Measurements from ENCODE around the gene ACY1.

Gene ACY1

DNA sequence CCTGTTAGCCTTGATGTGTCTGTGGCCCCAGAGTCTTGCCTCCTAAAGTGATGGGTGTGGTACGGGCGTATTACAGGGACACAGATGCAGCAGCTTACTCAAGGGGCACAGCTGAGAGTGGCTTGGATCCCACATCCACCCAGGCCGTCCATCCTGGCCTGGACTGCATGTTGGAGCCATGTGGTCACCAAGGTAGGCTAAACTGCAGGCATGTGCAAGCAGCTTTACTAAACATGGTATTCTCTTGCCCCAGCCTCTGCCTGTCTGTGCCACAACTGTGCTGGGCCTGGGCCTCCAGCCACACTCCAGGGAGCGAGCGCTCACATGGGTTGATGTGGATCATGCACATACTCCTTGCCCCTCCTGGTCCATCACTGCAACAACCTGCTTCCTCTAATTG lies 34.2 kb upstream of the ACY1 start:
- Histone ChIP-seq H3K4me3 (ENCODE audit: low read depth, low read length) (no peak overlapping the region), H3K27me3 (ENCODE audit: control insufficient read depth, insufficient read depth, low read length) (peaks cover 30% of the 10 kb centered on the region), H3K9ac (ENCODE audit: low read depth, low read length) (no peak overlapping the region), H3K9me3 (ENCODE audit: control insufficient read depth, insufficient read depth, low read length) (no peaks in the 10 kb centered on the region), H3K36me3 (ENCODE audit: control insufficient read depth, insufficient read depth, low read length) (no peaks in the 10 kb centered on the region), H3K4me1 (ENCODE audit: control insufficient read depth, insufficient read depth, low read length) (no peaks in the 10 kb centered on the region)

DNA sequence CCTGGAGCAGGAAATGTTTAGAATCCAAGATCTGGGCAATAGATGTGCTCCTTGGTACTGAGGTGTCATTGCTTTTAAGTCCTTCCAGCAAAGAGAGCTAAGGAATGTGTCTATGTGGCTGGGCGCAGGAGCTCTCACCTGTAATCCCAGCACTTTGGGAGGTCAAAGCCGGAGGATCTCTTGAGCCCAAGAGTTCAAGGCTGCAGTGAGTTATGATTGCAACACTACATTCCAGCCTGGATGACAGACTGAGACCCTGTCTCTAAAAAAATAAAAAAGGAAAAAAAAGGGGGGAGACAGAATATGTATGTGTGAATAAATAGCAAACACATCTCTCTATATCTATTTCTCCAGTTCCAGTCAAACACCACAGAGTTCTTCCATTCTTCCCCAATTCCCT lies 32.4 kb upstream of the ACY1 start:
- Histone ChIP-seq H3K9me3 (ENCODE audit: control insufficient read depth, insufficient read depth, low read length) (no peaks in the 10 kb centered on the region), H3K4me3 (ENCODE audit: low read depth, low read length) (no peak overlapping the region), H3K9ac (ENCODE audit: low read depth, low read length) (no peak overlapping the region), H3K36me3 (ENCODE audit: control insufficient read depth, insufficient read depth, low read length) (no peaks in the 10 kb centered on the region), H3K4me1 (ENCODE audit: control insufficient read depth, insufficient read depth, low read length) (no peaks in the 10 kb centered on the region), H3K27me3 (ENCODE audit: control insufficient read depth, insufficient read depth, low read length) (peaks cover 45% of the 10 kb centered on the region)

GRCh38 chr3:51953445-51953844 lies 29.9 kb upstream of the ACY1 start:
- Histone ChIP-seq H3K36me3 (ENCODE audit: control insufficient read depth, insufficient read depth, low read length) (no peaks in the 10 kb centered on the region), H3K4me3 (ENCODE audit: low read depth, low read length) (no peak overlapping the region), H3K9ac (ENCODE audit: low read depth, low read length) (no peak overlapping the region), H3K9me3 (ENCODE audit: control insufficient read depth, insufficient read depth, low read length) (no peaks in the 10 kb centered on the region), H3K27me3 (ENCODE audit: control insufficient read depth, insufficient read depth, low read length) (peaks cover 53% of the 10 kb centered on the region), H3K4me1 (ENCODE audit: control insufficient read depth, insufficient read depth, low read length) (peaks cover 4% of the 10 kb centered on the region)

DNA sequence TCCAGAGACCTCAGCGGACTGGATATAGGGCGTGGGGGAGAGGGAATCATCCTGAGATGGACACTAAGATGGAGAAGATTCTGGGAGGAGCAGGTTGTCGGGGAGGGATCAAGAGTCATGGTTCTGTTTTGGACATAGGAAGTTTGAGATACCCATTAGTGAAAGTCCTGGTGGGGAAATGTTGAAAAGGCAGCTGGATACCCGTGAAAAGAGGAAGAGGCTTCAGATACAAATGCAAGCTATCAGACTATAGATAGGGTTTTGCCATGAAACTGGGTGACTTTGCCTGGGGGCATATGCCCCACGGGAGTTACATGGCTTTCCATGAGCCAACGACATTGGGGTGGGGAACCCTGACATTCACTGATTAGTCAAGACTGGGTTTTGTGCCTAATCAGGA lies 29.2 kb upstream of the ACY1 start:
- H3K9me3 ChIP-seq (ENCODE audit: control insufficient read depth, insufficient read depth, low read length): no peaks in the 10 kb centered on the region
- peaks cover 4% of the 10 kb centered on the region for H3K4me1 ChIP-seq (ENCODE audit: control insufficient read depth, insufficient read depth, low read length)
- H3K27me3 ChIP-seq (ENCODE audit: control insufficient read depth, insufficient read depth, low read length): peaks cover 53% of the 10 kb centered on the region
- H3K4me3 ChIP-seq (ENCODE audit: low read depth, low read length): no peak overlapping the region
- no peak overlapping the region for H3K9ac ChIP-seq (ENCODE audit: low read depth, low read length)
- H3K36me3 ChIP-seq (ENCODE audit: control insufficient read depth, insufficient read depth, low read length): no peaks in the 10 kb centered on the region

GRCh38 chr3:51954713-51955112 lies 28.6 kb upstream of the ACY1 start:
- Histone ChIP-seq H3K27me3 (ENCODE audit: control insufficient read depth, insufficient read depth, low read length) (peaks cover 53% of the 10 kb centered on the region), H3K36me3 (ENCODE audit: control insufficient read depth, insufficient read depth, low read length) (no peaks in the 10 kb centered on the region), H3K4me3 (ENCODE audit: low read depth, low read length) (peak overlapping the region; percentile 55), H3K4me1 (ENCODE audit: control insufficient read depth, insufficient read depth, low read length) (peaks cover 4% of the 10 kb centered on the region), H3K9me3 (ENCODE audit: control insufficient read depth, insufficient read depth, low read length) (no peaks in the 10 kb centered on the region), H3K9ac (ENCODE audit: low read depth, low read length) (no peak overlapping the region)

DNA sequence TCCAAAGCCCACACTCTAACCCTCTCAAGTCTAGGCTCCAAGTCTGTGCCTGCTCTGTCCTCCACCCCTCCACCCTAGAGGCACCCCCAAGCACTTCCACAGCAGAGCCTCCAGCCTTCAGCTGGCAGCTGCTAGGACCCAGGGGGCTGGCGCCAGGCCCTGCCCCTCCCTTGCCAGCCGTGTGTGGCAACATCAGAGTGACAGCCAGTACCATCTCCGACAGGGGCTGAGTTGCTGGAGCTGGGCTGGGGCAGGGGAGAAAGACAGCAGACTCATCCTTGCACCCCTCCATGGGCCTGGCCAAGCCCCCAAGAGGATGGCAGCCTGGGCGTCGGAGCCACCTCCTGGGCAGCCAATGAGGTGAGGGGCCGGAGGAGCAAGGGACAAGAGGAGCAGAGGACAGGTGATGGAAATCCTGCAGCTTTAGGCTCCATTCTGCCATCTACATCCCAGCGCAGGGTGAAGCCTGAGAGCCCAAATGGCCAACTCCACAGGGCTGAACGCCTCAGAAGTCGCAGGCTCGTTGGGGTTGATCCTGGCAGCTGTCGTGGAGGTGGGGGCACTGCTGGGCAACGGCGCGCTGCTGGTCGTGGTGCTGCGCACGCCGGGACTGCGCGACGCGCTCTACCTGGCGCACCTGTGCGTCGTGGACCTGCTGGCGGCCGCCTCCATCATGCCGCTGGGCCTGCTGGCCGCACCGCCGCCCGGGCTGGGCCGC lies 28.0 kb upstream of the ACY1 start, which contains the start of gene GPR62:
GPR62 (plus strand) TSS at position 207 of the 718 bp plus-strand sequence; CDS start at position 479, 272 bp downstream.
- H3K36me3 ChIP-seq (ENCODE audit: control insufficient read depth, insufficient read depth, low read length): peaks cover 2% of the 10 kb centered on the region
- peak within 1 kb of the TSS; percentile 55 for H3K4me3 ChIP-seq (ENCODE audit: low read depth, low read length)
- peaks cover 4% of the 10 kb centered on the region for H3K4me1 ChIP-seq (ENCODE audit: control insufficient read depth, insufficient read depth, low read length)
- H3K27me3 ChIP-seq (ENCODE audit: control insufficient read depth, insufficient read depth, low read length): peaks cover 47% of the 10 kb centered on the region
- no peaks in the 10 kb centered on the region for H3K9me3 ChIP-seq (ENCODE audit: control insufficient read depth, insufficient read depth, low read length)
- H3K9ac ChIP-seq (ENCODE audit: low read depth, low read length): no peak within 1 kb of the TSS

GRCh38 chr3:51955893-51956770 lies 27.2 kb upstream of the ACY1 start:
- Histone ChIP-seq H3K27me3 (ENCODE audit: control insufficient read depth, insufficient read depth, low read length) (peaks cover 44% of the 10 kb centered on the region), H3K9ac (ENCODE audit: low read depth, low read length) (no peak overlapping the region), H3K36me3 (ENCODE audit: control insufficient read depth, insufficient read depth, low read length) (peaks cover 2% of the 10 kb centered on the region), H3K9me3 (ENCODE audit: control insufficient read depth, insufficient read depth, low read length) (no peaks in the 10 kb centered on the region), H3K4me1 (ENCODE audit: control insufficient read depth, insufficient read depth, low read length) (peaks cover 4% of the 10 kb centered on the region), H3K4me3 (ENCODE audit: low read depth, low read length) (peak overlapping the region; percentile 55)

GRCh38 chr3:51957520-51958205 lies 25.7 kb upstream of the ACY1 start:
- Histone ChIP-seq H3K27me3 (ENCODE audit: control insufficient read depth, insufficient read depth, low read length) (peaks cover 39% of the 10 kb centered on the region), H3K4me3 (ENCODE audit: low read depth, low read length) (no peak overlapping the region), H3K9me3 (ENCODE audit: control insufficient read depth, insufficient read depth, low read length) (no peaks in the 10 kb centered on the region), H3K36me3 (ENCODE audit: control insufficient read depth, insufficient read depth, low read length) (peaks cover 2% of the 10 kb centered on the region), H3K9ac (ENCODE audit: low read depth, low read length) (no peak overlapping the region), H3K4me1 (ENCODE audit: control insufficient read depth, insufficient read depth, low read length) (peaks cover 4% of the 10 kb centered on the region)

- no peak overlapping the region for H3K9ac ChIP-seq (ENCODE audit: low read depth, low read length)
- H3K27me3 ChIP-seq (ENCODE audit: control insufficient read depth, insufficient read depth, low read length): peaks cover 33% of the 10 kb centered on the region
- H3K4me1 ChIP-seq (ENCODE audit: control insufficient read depth, insufficient read depth, low read length): peaks cover 6% of the 10 kb centered on the region
- no peaks in the 10 kb centered on the region for H3K9me3 ChIP-seq (ENCODE audit: control insufficient read depth, insufficient read depth, low read length)
- peaks cover 2% of the 10 kb centered on the region for H3K36me3 ChIP-seq (ENCODE audit: control insufficient read depth, insufficient read depth, low read length)
- H3K4me3 ChIP-seq (ENCODE audit: low read depth, low read length): no peak overlapping the region
Observed at GRCh38 chr3:51958603-51959521, 24.5 kb upstream of the ACY1 start.

- Histone ChIP-seq H3K9ac (ENCODE audit: low read depth, low read length) (no peak overlapping the region), H3K27me3 (ENCODE audit: control insufficient read depth, insufficient read depth, low read length) (peaks cover 27% of the 10 kb centered on the region), H3K4me3 (ENCODE audit: low read depth, low read length) (no peak overlapping the region), H3K36me3 (ENCODE audit: control insufficient read depth, insufficient read depth, low read length) (peaks cover 2% of the 10 kb centered on the region), H3K4me1 (ENCODE audit: control insufficient read depth, insufficient read depth, low read length) (peaks cover 8% of the 10 kb centered on the region), H3K9me3 (ENCODE audit: control insufficient read depth, insufficient read depth, low read length) (no peaks in the 10 kb centered on the region)
Observed at GRCh38 chr3:51959651-51960050, 23.7 kb upstream of the ACY1 start.

GRCh38 chr3:51960386-51960785 lies 22.9 kb upstream of the ACY1 start:
- no peaks in the 10 kb centered on the region for H3K9me3 ChIP-seq (ENCODE audit: control insufficient read depth, insufficient read depth, low read length)
- H3K27me3 ChIP-seq (ENCODE audit: control insufficient read depth, insufficient read depth, low read length): peaks cover 26% of the 10 kb centered on the region
- no peak overlapping the region for H3K4me3 ChIP-seq (ENCODE audit: low read depth, low read length)
- no peak overlapping the region for H3K9ac ChIP-seq (ENCODE audit: low read depth, low read length)
- H3K36me3 ChIP-seq (ENCODE audit: control insufficient read depth, insufficient read depth, low read length): peaks cover 2% of the 10 kb centered on the region
- peaks cover 15% of the 10 kb centered on the region for H3K4me1 ChIP-seq (ENCODE audit: control insufficient read depth, insufficient read depth, low read length)
